NOMO-1 treated with DMSO at 0.1 percent for 48 hours (cell line): Measurements from ENCODE around the gene SGSM1.
A peak's percentile ranks its signal among the peaks of the same experiment; 100 is the strongest.

Experiments
- DNase-seq: peaks from one replicate; lab custom pipeline; 2025; ENCODE audit not compliant: unreplicated experiment; lab: John Stamatoyannopoulos, UW

SGSM1 gene

GRCh38 chr22:24948356-24949202 is 142.6 kb downstream of the SGSM1 start:
- DNase-seq: no peak

GRCh38 chr22:24950272-24950902 is 144.4 kb downstream of the SGSM1 start:
- DNase-seq: no peak

- peak; percentile 54 for DNase-seq
Measured at GRCh38 chr22:24951942-24952836, 146.2 kb downstream of the SGSM1 start, which contains the start of gene KIAA1671. KIAA1671 (plus strand) TSS chr22:24952716; CDS start chr22:25028000, 75,284 bp downstream.

GRCh38 chr22:24952837-24953383 is 146.9 kb downstream of the SGSM1 start:
- DNase-seq: no peak

- DNase-seq: no peak
Measured at GRCh38 chr22:24953384-24954113, 147.5 kb downstream of the SGSM1 start.

GRCh38 chr22:24954114-24954463 is 148.1 kb downstream of the SGSM1 start:
- no peak for DNase-seq

GRCh38 chr22:24954856-24955255 is 148.8 kb downstream of the SGSM1 start:
- DNase-seq: no peak

- DNase-seq: no peak
Measured at GRCh38 chr22:24957043-24957442, 151.0 kb downstream of the SGSM1 start.

- DNase-seq: no peak
Measured at GRCh38 chr22:24961217-24961844, 155.3 kb downstream of the SGSM1 start.

GRCh38 chr22:24962094-24962493 is 156.1 kb downstream of the SGSM1 start:
- DNase-seq: no peak

- no peak for DNase-seq
Measured at GRCh38 chr22:24962835-24963234, 156.8 kb downstream of the SGSM1 start.

- no peak for DNase-seq
Measured at GRCh38 chr22:24964441-24964840, 158.4 kb downstream of the SGSM1 start.

- no peak for DNase-seq
Measured at GRCh38 chr22:24965822-24966626, 160.0 kb downstream of the SGSM1 start.

- DNase-seq: no peak
Measured at GRCh38 chr22:24968066-24968561, 162.1 kb downstream of the SGSM1 start.

- no peak for DNase-seq
Measured at GRCh38 chr22:24969560-24970301, 163.7 kb downstream of the SGSM1 start.

GRCh38 chr22:24972369-24972768 is 166.4 kb downstream of the SGSM1 start:
- no peak for DNase-seq

- no peak for DNase-seq
Measured at GRCh38 chr22:24973872-24974271, 167.9 kb downstream of the SGSM1 start.

GRCh38 chr22:24975125-24975640 is 169.2 kb downstream of the SGSM1 start:
- no peak for DNase-seq
